GM23338 (cell line): Measurements from ENCODE around the gene ADGRF3.

ENCODE experiments used
- CREB1 ChIP-seq: fragments of 250-450 bp; sonication (Bioruptor Pico); IDR thresholded peaks from 2 replicates; pipeline ENCODE4 v1.5.0; 2020; ENCODE audit warnings: low read depth, mild to moderate bottlenecking, moderate library complexity
- EZH2 ChIP-seq: fragments of 200-600 bp; sonication (generic); IDR thresholded peaks from one replicate; pipeline ENCODE4 v1.8.0; 2017; ENCODE audit warnings: antibody characterized with exemption, mild to moderate bottlenecking, low read depth; ENCODE audit not compliant: unreplicated experiment
- EZH2phosphoT487 ChIP-seq: fragments of 200-600 bp; sonication (generic); IDR thresholded peaks from one replicate; pipeline ENCODE4 v1.8.1; 2018; ENCODE audit warnings: antibody characterized with exemption; ENCODE audit not compliant: unreplicated experiment
- JUNB ChIP-seq: IDR thresholded peaks from one replicate; pipeline ENCODE4 v1.6.1; 2016; ENCODE audit warnings: antibody characterized with exemption; ENCODE audit not compliant: unreplicated experiment
- NANOG ChIP-seq: IDR thresholded peaks from 2 replicates; pipeline ENCODE4 v1.6.1; 2016; ENCODE audit warnings: antibody characterized with exemption, borderline replicate concordance
- POLR2AphosphoS5 ChIP-seq: IDR thresholded peaks from 2 replicates; pipeline ENCODE4 v1.6.1; 2016; ENCODE audit warnings: antibody characterized with exemption, low read depth
- STAT1 ChIP-seq: IDR thresholded peaks from one replicate; pipeline ENCODE4 v1.6.1; 2016; ENCODE audit warnings: antibody characterized with exemption; ENCODE audit not compliant: unreplicated experiment
- ZNF114 ChIP-seq: fragments of 250-450 bp; sonication (Bioruptor Pico); IDR thresholded peaks from 2 replicates; pipeline ENCODE4 v1.5.0; 2020; ENCODE audit warnings: mild to moderate bottlenecking, moderate library complexity
- ZNF331 ChIP-seq: fragments of 250-450 bp; sonication (Bioruptor Pico); IDR thresholded peaks from 2 replicates; pipeline ENCODE4 v1.5.0; 2020; ENCODE audit warnings: low read depth, mild to moderate bottlenecking, moderate library complexity
- TF ChIP-seq, protein P1 (sequence below), 2 experiments: fragments of 200-600 bp in 1 of 2; sonication (generic) in 1 of 2; conservative IDR thresholded peaks; 2 replicates each; pipeline versions ENCODE4 v1.5.1 to v1.6.1; 2016 to 2017; ENCODE audit warnings: antibody characterized with exemption in 2 of 2, low read depth in 2 of 2, mild to moderate bottlenecking in 2 of 2, moderate library complexity in 1 of 2
- TF ChIP-seq, protein P2 (sequence below): IDR thresholded peaks from 2 replicates; pipeline ENCODE4 v1.6.1; 2016; ENCODE audit warnings: antibody characterized with exemption
- TF ChIP-seq, protein P3 (sequence below): fragments of 250-450 bp; sonication (Bioruptor Pico); IDR thresholded peaks from 2 replicates; pipeline ENCODE4 v1.5.0; 2020; ENCODE audit warnings: mild to moderate bottlenecking, moderate library complexity
- TF ChIP-seq, protein P4 (sequence below): IDR thresholded peaks from one replicate; pipeline ENCODE4 v1.6.1; 2018; ENCODE audit warnings: antibody characterized with exemption; ENCODE audit not compliant: unreplicated experiment

DNA sequence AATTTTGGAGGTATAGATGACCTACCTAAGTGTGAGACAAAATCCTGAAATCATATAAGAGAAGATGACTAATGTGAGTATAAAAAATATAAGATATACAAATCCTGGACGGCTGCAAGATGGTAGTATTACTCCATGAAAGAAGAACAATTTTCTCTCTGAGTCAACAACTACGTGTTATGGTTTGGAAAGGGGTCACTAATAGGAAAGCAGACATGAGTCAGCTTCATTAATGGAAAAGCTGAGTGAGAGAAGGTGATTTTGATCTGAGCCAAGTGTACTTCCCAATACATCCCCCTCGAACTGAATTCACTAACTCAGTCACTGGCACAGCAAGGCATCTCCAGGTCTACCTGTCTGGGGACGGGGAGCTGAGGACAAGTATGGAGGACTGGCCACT is 20.7 kb downstream of the ADGRF3 start:
- TF ChIP-seq EZH2phosphoT487 (no peak), EZH2 (no peak), CREB1 (CRISPR knock-in tag) (no peak), JUNB (no peak), POLR2AphosphoS5 (no peak), ZNF331 (CRISPR knock-in tag) (no peak), STAT1 (no peak), ZNF114 (CRISPR knock-in tag) (no peak), NANOG (no peak)
- TF ChIP-seq, protein P1, sequence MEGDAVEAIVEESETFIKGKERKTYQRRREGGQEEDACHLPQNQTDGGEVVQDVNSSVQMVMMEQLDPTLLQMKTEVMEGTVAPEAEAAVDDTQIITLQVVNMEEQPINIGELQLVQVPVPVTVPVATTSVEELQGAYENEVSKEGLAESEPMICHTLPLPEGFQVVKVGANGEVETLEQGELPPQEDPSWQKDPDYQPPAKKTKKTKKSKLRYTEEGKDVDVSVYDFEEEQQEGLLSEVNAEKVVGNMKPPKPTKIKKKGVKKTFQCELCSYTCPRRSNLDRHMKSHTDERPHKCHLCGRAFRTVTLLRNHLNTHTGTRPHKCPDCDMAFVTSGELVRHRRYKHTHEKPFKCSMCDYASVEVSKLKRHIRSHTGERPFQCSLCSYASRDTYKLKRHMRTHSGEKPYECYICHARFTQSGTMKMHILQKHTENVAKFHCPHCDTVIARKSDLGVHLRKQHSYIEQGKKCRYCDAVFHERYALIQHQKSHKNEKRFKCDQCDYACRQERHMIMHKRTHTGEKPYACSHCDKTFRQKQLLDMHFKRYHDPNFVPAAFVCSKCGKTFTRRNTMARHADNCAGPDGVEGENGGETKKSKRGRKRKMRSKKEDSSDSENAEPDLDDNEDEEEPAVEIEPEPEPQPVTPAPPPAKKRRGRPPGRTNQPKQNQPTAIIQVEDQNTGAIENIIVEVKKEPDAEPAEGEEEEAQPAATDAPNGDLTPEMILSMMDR (conservative IDR thresholded peaks at IDR 0.05; ENCODE audit: low read depth in 2 of 2), result no peak
- TF ChIP-seq, protein P2, sequence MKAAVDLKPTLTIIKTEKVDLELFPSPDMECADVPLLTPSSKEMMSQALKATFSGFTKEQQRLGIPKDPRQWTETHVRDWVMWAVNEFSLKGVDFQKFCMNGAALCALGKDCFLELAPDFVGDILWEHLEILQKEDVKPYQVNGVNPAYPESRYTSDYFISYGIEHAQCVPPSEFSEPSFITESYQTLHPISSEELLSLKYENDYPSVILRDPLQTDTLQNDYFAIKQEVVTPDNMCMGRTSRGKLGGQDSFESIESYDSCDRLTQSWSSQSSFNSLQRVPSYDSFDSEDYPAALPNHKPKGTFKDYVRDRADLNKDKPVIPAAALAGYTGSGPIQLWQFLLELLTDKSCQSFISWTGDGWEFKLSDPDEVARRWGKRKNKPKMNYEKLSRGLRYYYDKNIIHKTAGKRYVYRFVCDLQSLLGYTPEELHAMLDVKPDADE, result no peak
- TF ChIP-seq, protein P3, sequence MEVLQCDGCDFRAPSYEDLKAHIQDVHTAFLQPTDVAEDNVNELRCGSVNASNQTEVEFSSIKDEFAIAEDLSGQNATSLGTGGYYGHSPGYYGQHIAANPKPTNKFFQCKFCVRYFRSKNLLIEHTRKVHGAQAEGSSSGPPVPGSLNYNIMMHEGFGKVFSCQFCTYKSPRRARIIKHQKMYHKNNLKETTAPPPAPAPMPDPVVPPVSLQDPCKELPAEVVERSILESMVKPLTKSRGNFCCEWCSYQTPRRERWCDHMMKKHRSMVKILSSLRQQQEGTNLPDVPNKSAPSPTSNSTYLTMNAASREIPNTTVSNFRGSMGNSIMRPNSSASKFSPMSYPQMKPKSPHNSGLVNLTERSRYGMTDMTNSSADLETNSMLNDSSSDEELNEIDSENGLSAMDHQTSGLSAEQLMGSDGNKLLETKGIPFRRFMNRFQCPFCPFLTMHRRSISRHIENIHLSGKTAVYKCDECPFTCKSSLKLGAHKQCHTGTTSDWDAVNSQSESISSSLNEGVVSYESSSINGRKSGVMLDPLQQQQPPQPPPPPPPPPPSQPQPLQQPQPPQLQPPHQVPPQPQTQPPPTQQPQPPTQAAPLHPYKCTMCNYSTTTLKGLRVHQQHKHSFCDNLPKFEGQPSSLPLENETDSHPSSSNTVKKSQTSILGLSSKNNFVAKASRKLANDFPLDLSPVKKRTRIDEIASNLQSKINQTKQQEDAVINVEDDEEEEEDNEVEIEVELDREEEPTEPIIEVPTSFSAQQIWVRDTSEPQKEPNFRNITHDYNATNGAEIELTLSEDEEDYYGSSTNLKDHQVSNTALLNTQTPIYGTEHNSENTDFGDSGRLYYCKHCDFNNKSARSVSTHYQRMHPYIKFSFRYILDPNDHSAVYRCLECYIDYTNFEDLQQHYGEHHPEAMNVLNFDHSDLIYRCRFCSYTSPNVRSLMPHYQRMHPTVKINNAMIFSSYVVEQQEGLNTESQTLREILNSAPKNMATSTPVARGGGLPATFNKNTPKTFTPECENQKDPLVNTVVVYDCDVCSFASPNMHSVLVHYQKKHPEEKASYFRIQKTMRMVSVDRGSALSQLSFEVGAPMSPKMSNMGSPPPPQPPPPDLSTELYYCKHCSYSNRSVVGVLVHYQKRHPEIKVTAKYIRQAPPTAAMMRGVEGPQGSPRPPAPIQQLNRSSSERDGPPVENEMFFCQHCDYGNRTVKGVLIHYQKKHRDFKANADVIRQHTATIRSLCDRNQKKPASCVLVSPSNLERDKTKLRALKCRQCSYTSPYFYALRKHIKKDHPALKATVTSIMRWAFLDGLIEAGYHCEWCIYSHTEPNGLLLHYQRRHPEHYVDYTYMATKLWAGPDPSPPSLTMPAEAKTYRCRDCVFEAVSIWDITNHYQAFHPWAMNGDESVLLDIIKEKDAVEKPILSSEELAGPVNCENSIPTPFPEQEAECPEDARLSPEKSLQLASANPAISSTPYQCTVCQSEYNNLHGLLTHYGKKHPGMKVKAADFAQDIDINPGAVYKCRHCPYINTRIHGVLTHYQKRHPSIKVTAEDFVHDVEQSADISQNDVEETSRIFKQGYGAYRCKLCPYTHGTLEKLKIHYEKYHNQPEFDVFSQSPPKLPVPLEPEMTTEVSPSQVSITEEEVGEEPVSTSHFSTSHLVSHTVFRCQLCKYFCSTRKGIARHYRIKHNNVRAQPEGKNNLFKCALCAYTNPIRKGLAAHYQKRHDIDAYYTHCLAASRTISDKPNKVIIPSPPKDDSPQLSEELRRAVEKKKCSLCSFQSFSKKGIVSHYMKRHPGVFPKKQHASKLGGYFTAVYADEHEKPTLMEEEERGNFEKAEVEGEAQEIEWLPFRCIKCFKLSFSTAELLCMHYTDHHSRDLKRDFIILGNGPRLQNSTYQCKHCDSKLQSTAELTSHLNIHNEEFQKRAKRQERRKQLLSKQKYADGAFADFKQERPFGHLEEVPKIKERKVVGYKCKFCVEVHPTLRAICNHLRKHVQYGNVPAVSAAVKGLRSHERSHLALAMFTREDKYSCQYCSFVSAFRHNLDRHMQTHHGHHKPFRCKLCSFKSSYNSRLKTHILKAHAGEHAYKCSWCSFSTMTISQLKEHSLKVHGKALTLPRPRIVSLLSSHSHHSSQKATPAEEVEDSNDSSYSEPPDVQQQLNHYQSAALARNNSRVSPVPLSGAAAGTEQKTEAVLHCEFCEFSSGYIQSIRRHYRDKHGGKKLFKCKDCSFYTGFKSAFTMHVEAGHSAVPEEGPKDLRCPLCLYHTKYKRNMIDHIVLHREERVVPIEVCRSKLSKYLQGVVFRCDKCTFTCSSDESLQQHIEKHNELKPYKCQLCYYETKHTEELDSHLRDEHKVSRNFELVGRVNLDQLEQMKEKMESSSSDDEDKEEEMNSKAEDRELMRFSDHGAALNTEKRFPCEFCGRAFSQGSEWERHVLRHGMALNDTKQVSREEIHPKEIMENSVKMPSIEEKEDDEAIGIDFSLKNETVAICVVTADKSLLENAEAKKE, result no peak
- TF ChIP-seq, protein P4, sequence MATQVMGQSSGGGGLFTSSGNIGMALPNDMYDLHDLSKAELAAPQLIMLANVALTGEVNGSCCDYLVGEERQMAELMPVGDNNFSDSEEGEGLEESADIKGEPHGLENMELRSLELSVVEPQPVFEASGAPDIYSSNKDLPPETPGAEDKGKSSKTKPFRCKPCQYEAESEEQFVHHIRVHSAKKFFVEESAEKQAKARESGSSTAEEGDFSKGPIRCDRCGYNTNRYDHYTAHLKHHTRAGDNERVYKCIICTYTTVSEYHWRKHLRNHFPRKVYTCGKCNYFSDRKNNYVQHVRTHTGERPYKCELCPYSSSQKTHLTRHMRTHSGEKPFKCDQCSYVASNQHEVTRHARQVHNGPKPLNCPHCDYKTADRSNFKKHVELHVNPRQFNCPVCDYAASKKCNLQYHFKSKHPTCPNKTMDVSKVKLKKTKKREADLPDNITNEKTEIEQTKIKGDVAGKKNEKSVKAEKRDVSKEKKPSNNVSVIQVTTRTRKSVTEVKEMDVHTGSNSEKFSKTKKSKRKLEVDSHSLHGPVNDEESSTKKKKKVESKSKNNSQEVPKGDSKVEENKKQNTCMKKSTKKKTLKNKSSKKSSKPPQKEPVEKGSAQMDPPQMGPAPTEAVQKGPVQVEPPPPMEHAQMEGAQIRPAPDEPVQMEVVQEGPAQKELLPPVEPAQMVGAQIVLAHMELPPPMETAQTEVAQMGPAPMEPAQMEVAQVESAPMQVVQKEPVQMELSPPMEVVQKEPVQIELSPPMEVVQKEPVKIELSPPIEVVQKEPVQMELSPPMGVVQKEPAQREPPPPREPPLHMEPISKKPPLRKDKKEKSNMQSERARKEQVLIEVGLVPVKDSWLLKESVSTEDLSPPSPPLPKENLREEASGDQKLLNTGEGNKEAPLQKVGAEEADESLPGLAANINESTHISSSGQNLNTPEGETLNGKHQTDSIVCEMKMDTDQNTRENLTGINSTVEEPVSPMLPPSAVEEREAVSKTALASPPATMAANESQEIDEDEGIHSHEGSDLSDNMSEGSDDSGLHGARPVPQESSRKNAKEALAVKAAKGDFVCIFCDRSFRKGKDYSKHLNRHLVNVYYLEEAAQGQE, result no peak
